Activated T-cell treated with anti-CD3 and anti-CD28 coated beads, Interleukin-2, amount 50 U/mL, for 72 hours (primary cell): ENCODE measurements around the gene HOXB3. TPM values are rescaled to one million over a fixed set of nuclear protein-coding genes. Genes with fewer than 3 reads are reported as not detected.

Source experiments
- ATAC-seq, 2 donors: fragments of 150-1000 bp; cut with Tn5 transposase; replicated peaks in 1 of 2; 2 replicates each; pipeline ENCODE4 v1.10.0; 2021; ENCODE audit warnings: moderate library complexity in 2 of 2, mild to moderate bottlenecking in 1 of 2
- DNase-seq, 2 donors: peaks; one replicate each; pipeline ENCODE4 v3.0.0; 2021 to 2022; ENCODE audit warnings: mixed read lengths in 1 of 2
- H3K27ac Mint-ChIP-seq: one replicate; pipeline ENCODE4 v1.8.0; 2022; ENCODE audit warnings: mild to moderate bottlenecking, moderate library complexity, mixed read lengths
- H3K27me3 Mint-ChIP-seq: one replicate; pipeline ENCODE4 v1.8.0; 2022; ENCODE audit warnings: low read depth, mixed read lengths
- H3K36me3 Mint-ChIP-seq, 2 donors: one replicate each; pipeline ENCODE4 v1.8.0; 2022; ENCODE audit warnings: mixed read lengths in 2 of 2, mild to moderate bottlenecking in 1 of 2; ENCODE audit not compliant: insufficient read depth in 2 of 2
- H3K4me1 Mint-ChIP-seq: one replicate; pipeline ENCODE4 v1.8.0; 2022; ENCODE audit warnings: low read depth, mixed read lengths
- H3K4me3 Mint-ChIP-seq, 2 donors: one replicate each; pipeline ENCODE4 v1.8.0; 2022; ENCODE audit warnings: mild to moderate bottlenecking in 2 of 2, mixed read lengths in 2 of 2, moderate library complexity in 2 of 2
- H3K9me3 Mint-ChIP-seq, 2 donors: one replicate each; pipeline ENCODE4 v1.8.0; 2022; ENCODE audit warnings: mixed read lengths in 2 of 2
- total RNA-seq, 2 donors: library from RNA; stranded (reverse); gene quantifications; one replicate each; pipeline ENCODE4 v1.2.3, GENCODE V29; 2022

Gene HOXB3
- total RNA-seq, 2 donors from 2014 or later = 2.9 to 8.1 TPM

- Mint-ChIP-seq H3K9me3 (no peaks in the 10 kb centered on the region), H3K4me3 (peak overlapping the region; percentile 85 to 98), H3K27me3 (peaks cover 90% of the 10 kb centered on the region), H3K4me1 (peaks cover 52% of the 10 kb centered on the region), H3K27ac (no peak overlapping the region), H3K36me3 (peaks cover 0 to 2% of the 10 kb centered on the region in 2 donors)
- ATAC-seq (peak; percentile 66 to 68), DNase-seq (peak; percentile 63 to 66)
These were observed 23.0 kb upstream of the HOXB3 start for GRCh38 chr17:48612854-48613691.

- Mint-ChIP-seq H3K27me3 (peaks cover 90% of the 10 kb centered on the region), H3K9me3 (no peaks in the 10 kb centered on the region), H3K27ac (no peak overlapping the region), H3K4me1 (peaks cover 48% of the 10 kb centered on the region), H3K36me3 (peaks cover 0 to 2% of the 10 kb centered on the region in 2 donors), H3K4me3 (peak overlapping the region; percentile 85 to 98)
- peak; percentile 7 to 8 for ATAC-seq
- peak in 1 of 2 donors; percentile 22 for DNase-seq
These were observed 22.4 kb upstream of the HOXB3 start for GRCh38 chr17:48612456-48612853.

- DNase-seq = peak in 1 of 2 donors; percentile 35
- Mint-ChIP-seq H3K27ac (no peak overlapping the region), H3K4me3 (peak overlapping the region; percentile 98 to 99), H3K27me3 (peaks cover 90% of the 10 kb centered on the region), H3K36me3 (peaks cover 0 to 2% of the 10 kb centered on the region in 2 donors), H3K4me1 (peaks cover 44% of the 10 kb centered on the region), H3K9me3 (no peaks in the 10 kb centered on the region)
- ATAC-seq = peak; percentile 29 to 45
These were observed 21.8 kb upstream of the HOXB3 start for GRCh38 chr17:48611681-48612455.

GRCh38 chr17:48611213-48611612 is 21.2 kb upstream of the HOXB3 start:
- DNase-seq (no peak), ATAC-seq (peak; percentile 10 to 12)
- H3K4me1 Mint-ChIP-seq = peaks cover 44% of the 10 kb centered on the region
- H3K4me3 Mint-ChIP-seq = peak overlapping the region; percentile 98 to 99
- peak overlapping the region; percentile 76 for H3K27ac Mint-ChIP-seq
- peaks cover 0 to 2% of the 10 kb centered on the region in 2 donors for H3K36me3 Mint-ChIP-seq
- H3K9me3 Mint-ChIP-seq = no peaks in the 10 kb centered on the region
- peaks cover 91% of the 10 kb centered on the region for H3K27me3 Mint-ChIP-seq

GRCh38 chr17:48610282-48611211 is 20.5 kb upstream of the HOXB3 start, which contains the start of gene HOXB7:
Gene HOXB7, minus strand, starts transcription at chr17:48611017. Its CDS starts 99 bp downstream, at chr17:48610918.
- peaks cover 44% of the 10 kb centered on the region for H3K4me1 Mint-ChIP-seq
- H3K9me3 Mint-ChIP-seq = no peaks in the 10 kb centered on the region
- H3K36me3 Mint-ChIP-seq = peaks cover 0 to 2% of the 10 kb centered on the region in 2 donors
- peak; percentile 78 to 81 for DNase-seq
- peak; percentile 39 to 42 for ATAC-seq
- peak within 1 kb of the TSS; percentile 76 for H3K27ac Mint-ChIP-seq
- H3K27me3 Mint-ChIP-seq = peaks cover 91% of the 10 kb centered on the region
- H3K4me3 Mint-ChIP-seq = peak within 1 kb of the TSS; percentile 98 to 99

- Mint-ChIP-seq H3K4me3 (peak overlapping the region; percentile 98 to 99), H3K27me3 (peaks cover 91% of the 10 kb centered on the region), H3K27ac (no peak overlapping the region), H3K36me3 (peaks cover 0 to 2% of the 10 kb centered on the region in 2 donors), H3K9me3 (no peaks in the 10 kb centered on the region), H3K4me1 (peaks cover 40% of the 10 kb centered on the region)
- DNase-seq (no peak), ATAC-seq (no peak)
These were observed 19.8 kb upstream of the HOXB3 start for GRCh38 chr17:48609759-48610281.

GRCh38 chr17:48609033-48609432 is 19.0 kb upstream of the HOXB3 start:
- Mint-ChIP-seq H3K4me1 (peaks cover 36% of the 10 kb centered on the region), H3K27ac (no peak overlapping the region), H3K9me3 (no peaks in the 10 kb centered on the region), H3K36me3 (peaks cover 0 to 2% of the 10 kb centered on the region in 2 donors), H3K4me3 (peak overlapping the region in 1 of 2 donors; percentile 53), H3K27me3 (peaks cover 91% of the 10 kb centered on the region)
- ATAC-seq (no peak), DNase-seq (no peak)

GRCh38 chr17:48608494-48608834 is 18.4 kb upstream of the HOXB3 start:
- H3K27ac Mint-ChIP-seq = no peak overlapping the region
- peaks cover 30% of the 10 kb centered on the region for H3K4me1 Mint-ChIP-seq
- DNase-seq (no peak), ATAC-seq (no peak)
- no peaks in the 10 kb centered on the region for H3K9me3 Mint-ChIP-seq
- peaks cover 0 to 2% of the 10 kb centered on the region in 2 donors for H3K36me3 Mint-ChIP-seq
- no peak overlapping the region for H3K4me3 Mint-ChIP-seq
- peaks cover 90% of the 10 kb centered on the region for H3K27me3 Mint-ChIP-seq

- Mint-ChIP-seq H3K4me3 (no peak overlapping the region), H3K4me1 (peaks cover 26% of the 10 kb centered on the region), H3K9me3 (no peaks in the 10 kb centered on the region), H3K27ac (no peak overlapping the region), H3K27me3 (peaks cover 90% of the 10 kb centered on the region), H3K36me3 (peaks cover 0 to 2% of the 10 kb centered on the region in 2 donors)
- DNase-seq = no peak
- no peak for ATAC-seq
These were observed 17.0 kb upstream of the HOXB3 start for GRCh38 chr17:48606892-48607614.

GRCh38 chr17:48605991-48606891 is 16.2 kb upstream of the HOXB3 start:
- no peak overlapping the region for H3K4me3 Mint-ChIP-seq
- H3K27ac Mint-ChIP-seq = no peak overlapping the region
- peaks cover 19% of the 10 kb centered on the region for H3K4me1 Mint-ChIP-seq
- H3K36me3 Mint-ChIP-seq = peaks cover 0 to 2% of the 10 kb centered on the region in 2 donors
- no peaks in the 10 kb centered on the region for H3K9me3 Mint-ChIP-seq
- H3K27me3 Mint-ChIP-seq = peaks cover 90% of the 10 kb centered on the region
- no peak for ATAC-seq
- no peak for DNase-seq

GRCh38 chr17:48605409-48605919 is 15.4 kb upstream of the HOXB3 start:
- no peaks in the 10 kb centered on the region for H3K9me3 Mint-ChIP-seq
- no peak overlapping the region for H3K27ac Mint-ChIP-seq
- no peak for DNase-seq
- H3K27me3 Mint-ChIP-seq = peaks cover 91% of the 10 kb centered on the region
- ATAC-seq = no peak
- no peak overlapping the region for H3K4me3 Mint-ChIP-seq
- no peaks in the 10 kb centered on the region for H3K36me3 Mint-ChIP-seq
- peaks cover 13% of the 10 kb centered on the region for H3K4me1 Mint-ChIP-seq
